GM19025 (cell line): ENCODE results near the gene SEMA7A.

Experiments used
- ATAC-seq: cut with Tn5 transposase; IDR thresholded peaks from one replicate; pipeline ENCODE4 v1.9.1; 2021; ENCODE audit warnings: mild to moderate bottlenecking, low read depth, moderate library complexity; ENCODE audit not compliant: unreplicated experiment

SEMA7A gene

DNA sequence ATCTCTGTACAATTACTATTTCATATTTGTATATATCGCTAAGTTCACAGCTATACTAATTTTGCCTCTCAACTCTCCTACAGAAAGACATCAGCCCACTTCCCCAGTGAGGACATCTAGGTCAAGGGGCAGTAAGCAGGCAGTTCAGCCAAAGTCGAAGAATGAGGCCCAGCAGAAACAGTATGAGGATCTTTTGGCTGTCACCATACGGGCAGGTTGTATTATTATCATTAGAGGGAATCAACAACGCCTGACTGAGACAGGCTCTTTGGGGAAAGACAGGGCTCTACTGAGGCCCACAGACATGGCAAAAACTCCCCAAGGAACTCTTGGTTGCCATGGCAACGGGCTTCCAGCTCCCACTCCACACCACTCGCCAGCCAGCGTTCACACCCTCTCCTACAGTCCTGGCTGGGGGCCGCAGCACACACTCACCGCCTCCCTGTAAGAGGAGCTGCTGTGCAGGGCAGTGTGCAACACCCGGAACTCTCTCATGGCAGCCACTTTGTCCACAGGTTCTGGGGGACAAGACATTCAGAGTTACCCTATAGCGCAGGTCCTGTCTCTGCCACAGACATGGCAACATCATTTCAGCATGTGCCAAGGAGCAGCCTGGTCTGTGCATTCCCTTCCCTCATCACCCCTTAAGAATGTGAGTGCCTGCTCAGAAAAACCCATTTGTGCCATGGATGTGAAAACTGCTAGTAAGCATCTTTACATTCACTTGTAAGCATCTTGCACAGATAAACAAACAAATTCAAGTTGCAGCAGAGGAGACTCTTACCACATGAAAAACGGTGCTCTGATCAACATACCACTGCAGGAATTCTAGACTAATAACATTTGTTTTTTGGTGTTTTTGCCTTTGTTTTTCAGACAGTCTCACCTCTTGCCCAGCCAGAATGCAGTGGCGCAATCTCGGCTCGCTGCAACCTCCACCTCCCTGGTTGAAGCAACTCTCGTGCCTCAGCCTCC lies 18.4 kb upstream of the SEMA7A start:
- no peak for ATAC-seq

- no peak for ATAC-seq
Measured at GRCh38 chr15:74451322-74451721, 17.6 kb upstream of the SEMA7A start.

DNA sequence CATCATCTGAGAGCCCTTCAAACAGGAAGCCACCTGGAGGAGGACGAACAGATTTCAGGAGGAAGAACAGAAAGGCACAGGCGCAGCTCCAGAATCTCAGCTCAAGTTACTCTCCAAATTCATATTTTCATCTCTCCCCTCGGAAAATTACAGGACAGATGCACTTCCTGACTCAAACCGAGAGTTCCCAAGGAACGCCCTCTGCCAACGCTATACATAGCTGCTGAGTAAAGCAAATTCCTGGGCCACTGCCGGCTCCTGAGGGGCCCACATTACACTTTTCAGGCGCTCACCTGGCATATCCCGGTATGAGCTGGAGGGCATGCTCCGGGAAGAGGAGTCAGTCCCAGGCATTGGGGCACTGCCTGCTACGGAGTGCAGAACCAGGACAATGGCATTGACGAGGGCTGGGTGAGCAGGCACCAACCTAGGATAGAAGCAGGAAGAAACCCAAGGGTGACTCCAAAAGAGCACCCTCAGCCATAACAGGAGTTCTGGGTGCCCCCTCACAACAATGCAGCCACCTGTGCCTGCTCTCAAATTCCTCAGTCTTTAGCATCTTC lies 16.0 kb upstream of the SEMA7A start:
- no peak for ATAC-seq

DNA sequence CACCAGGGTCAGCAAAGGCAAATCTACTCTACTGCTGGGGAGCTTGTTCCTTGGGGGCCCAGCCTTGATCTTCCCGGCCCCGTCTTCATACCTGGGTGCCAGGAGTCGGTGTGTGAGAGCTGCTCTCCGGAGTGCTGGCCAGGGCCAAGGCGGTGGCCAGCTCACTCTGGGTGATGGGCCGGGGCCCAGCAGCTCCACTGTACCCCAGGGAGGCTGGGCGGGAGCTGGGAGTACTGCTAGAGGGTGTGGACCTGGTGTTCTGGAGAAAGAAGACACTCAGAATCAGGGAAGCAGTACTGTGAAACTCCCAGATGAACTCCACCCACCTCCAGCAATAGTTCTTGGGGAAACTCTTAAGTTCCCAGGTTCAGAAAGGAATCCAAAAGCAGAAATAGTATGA lies 15.3 kb upstream of the SEMA7A start:
- no peak for ATAC-seq

- no peak for ATAC-seq
Measured at GRCh38 chr15:74445816-74446763, 12.3 kb upstream of the SEMA7A start.

DNA sequence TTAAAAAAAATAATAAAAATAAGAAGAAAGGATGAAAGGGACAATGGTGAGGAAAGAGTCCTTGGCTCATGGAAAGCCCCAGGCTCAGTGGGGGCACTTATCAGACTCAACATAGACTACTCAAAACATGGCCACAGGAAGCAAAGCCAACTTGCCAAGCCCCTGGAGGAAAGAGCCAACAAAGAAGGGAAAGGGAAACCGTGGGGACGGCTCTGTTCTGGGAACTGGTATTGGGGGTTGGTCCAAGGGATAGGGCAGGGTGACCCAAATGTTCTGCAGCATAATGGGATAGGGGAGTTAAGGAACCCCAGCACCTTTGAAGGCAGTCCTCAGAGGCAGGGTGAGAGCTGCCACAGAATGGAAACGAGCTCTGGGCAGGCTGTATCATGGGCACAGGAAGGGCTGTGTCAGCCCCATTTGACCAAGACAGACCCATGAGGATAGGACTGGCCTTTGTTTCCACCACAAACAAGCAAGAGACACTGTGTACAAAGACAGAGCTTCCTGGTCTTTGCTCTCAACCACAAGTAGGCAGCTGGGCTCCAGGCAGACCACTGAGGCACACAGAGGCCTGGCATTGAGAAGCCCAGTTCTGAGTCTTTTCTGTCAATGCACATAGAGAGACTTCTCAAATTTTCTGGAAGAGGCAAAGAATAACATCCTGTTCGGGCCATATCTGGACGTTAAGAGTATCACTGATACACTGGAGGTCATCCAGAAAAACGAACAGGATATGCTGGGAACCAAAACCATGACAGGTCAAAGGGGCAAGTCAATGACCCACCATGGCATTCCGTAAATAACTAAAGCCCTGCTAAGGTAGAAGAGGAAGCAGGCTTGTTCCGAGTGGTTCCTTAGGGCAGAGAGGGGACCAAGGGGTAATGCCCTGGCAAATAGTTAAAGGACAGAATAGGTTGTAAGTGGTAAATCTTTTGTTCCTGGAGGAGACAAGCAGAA lies 10.6 kb upstream of the SEMA7A start:
- no peak for ATAC-seq

DNA sequence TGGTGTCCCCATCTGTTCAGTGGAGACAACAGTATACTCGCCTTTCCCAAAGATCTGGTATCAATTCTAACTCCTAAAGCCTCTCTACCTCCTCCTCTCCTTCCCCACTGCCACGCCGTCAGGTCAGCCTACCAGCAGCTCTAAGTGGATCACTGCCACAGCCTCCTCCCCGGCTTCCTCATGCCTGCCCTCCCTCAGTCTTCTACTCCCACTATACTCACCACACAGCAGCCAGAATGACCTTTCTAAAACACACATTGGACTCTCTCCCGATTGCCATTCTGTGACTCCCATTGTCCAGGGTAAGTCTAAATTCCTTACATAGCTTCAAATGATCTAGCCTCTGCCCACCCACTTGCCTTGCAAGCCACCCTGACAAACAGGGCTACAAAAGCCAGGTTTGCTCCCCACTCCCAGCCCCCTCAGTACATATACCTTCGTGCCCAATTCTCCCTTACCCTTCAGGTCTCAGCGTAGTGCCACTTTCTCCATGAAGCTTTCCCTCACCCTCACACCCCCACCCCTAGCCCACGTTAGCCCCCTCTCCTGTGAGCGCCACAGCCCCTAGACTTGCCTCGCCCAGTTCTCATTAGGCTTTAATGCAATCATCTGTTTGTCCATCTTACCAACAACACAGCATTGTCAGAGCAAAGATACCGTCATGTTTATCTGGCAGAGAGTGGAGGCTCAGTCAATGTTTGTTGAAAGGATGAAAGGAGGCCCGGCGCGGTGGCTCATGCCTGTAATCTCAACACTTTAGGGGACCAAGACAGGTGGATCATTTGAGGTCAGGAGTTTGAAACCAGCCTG lies 9.5 kb upstream of the SEMA7A start:
- no peak for ATAC-seq

DNA sequence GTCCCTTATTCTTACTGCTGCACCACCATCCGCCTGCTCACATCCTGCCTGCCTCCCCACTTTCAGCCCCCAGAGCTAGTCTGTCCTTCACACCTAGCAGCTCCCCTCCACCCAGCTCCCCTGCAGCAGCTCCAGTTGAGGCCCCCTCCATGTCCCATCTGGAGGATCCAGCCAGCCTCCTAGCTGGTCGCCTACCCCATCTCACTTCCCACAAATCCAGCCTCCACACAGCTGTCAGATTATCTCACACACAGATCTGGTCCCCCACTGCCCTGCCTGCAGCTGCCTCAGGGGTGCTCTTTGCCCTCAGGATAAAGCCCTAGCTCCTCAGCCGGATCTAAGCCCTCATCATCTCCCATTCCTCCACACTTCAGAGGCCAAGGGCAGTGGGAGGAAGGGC lies 8.8 kb upstream of the SEMA7A start:
- ATAC-seq: no peak

GRCh38 chr15:74442063-74442462 lies 8.3 kb upstream of the SEMA7A start:
- no peak for ATAC-seq

DNA sequence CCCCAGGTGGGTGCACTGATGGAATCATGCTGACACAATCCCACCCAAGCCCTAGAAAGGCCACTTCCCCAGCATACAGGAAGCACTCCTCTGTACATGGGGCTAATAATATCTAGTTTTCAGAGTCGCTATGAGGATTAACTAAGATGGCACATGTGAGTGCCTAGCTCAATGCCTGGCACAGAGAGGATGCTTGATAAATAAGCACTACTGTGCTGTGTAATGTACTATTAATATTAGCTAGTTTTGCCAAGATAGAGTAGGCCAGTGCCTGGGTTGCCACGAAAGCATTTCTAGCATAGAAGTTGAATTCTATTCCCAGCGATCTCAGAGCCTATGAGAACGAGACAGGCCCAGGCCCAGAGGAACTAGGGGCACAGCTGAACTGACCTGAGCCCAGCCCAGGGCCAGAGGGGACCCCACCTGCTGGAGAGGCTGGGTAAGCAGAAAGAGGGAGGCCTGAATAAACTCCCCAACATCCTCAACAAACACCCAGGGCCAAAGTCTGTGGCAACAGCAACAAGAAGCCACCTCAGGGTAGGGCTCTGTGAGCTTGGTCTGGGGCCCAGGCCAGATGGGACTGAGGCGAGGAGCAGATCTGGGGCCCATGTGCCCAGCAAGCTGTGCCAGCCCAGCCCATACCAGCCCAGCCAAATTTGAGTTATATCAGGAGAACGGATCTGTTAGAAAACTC lies 7.6 kb upstream of the SEMA7A start:
- no peak for ATAC-seq

DNA sequence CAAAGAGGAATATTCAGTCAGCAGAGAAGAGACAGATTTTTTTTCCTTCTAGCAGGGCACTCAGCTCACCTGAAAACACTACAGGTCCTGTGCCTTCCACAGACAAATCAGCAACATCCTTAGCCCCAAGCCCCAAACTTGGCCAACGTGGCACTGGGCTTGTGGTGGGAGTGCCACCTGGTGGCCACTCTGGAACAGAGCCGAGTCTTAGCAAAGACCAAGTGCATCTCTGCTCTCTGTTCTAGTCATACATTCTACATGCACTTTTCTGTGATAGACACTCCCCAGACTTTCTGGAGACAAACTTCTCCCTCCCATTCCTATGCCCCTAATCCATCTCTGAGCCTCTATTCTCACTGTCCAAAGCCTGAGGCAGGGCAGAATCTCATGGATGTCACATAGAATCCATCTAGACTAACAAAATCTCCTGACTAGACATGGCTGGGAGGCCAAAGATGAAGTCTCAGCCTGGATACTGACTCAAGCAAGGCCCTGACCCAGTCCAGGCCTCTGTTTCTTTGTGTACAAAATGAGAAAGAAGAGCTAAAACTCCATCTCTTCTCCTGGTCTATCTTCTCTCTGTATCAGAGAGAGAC lies 5.1 kb upstream of the SEMA7A start:
- ATAC-seq: no peak

- ATAC-seq: no peak
Measured at GRCh38 chr15:74438206-74438605, 4.4 kb upstream of the SEMA7A start.

GRCh38 chr15:74434263-74435136 lies 742 bp upstream of the SEMA7A start:
- ATAC-seq: no peak

DNA sequence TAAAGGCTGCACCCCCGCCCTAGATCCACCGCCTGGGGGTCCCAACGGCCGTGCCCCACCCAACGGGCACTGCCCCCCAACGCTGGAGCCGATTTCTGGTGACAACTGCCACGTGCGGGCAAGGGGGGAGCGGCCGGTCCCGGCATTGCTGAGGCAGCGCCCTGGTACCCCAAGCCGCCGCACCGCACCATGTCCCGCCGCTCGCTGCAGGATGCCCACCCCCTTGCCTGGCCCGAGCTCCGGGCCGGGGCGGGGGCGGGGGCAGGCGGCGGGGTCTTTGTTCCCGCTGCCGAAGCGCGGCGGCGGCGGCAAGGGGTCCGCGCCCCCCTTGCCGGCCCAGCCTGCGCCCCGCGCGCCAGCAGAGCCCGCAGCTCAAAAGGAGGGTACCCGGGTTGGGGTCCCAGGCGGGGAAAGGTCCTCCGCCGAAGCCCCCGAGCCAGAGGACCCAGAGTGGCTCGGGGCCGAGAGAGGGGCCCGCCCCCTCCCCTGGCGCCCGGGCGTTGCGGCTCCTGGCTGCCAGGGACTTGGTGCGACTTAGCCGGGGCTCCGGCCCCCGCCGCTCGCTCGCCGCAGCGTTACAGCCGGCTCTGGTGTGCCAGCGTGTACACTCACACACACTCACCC lies 678 bp downstream of the SEMA7A start:
- no peak for ATAC-seq

DNA sequence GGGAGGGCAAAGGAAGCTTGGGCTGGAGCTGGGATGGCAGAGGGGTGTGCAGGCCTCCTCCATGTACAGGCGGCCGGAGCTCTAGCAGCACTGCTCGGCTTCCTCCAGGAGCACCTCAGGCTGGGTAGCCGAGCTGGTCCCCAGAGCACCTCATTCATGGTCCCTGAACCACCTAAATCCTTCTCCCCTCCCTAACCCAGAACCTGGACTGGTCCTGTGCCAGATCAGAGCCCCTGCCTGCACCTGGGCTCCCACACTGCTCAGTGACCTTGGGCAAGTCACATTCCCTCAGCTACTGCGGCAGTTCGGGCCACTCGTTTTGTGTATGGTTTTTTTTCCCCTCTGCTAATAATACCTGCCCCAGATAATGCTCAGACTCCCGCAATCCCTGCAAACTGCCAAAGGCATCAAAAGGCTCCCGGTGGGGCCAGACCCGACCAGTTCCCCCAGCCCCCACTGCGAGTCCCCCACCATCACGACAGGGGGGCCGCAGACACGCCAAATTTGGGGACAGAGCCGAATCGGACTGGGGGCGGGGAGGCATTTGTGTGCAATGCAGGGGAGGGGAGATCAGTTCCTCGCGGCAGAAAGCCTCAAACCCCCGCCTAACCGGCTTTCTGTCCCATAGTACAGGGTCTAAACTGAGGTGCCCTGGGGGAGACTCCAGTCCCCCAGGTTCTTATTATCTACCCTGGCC lies 1.3 kb downstream of the SEMA7A start:
- no peak for ATAC-seq

GRCh38 chr15:74431645-74432044 lies 2.1 kb downstream of the SEMA7A start:
- no peak for ATAC-seq
